HG02642 (cell line): ENCODE measurements around the gene TWSG1.
"Not testable (repeated sequence)": the region's sequence is repeated elsewhere in the genome, so short reads cannot be mapped to it uniquely, and the experiment has no call there.

Source experiments
- ATAC-seq: cut with Tn5 transposase; IDR thresholded peaks from one replicate; pipeline ENCODE4 v1.9.1; 2021; ENCODE audit warnings: mild to moderate bottlenecking; ENCODE audit not compliant: unreplicated experiment, poor library complexity

The TWSG1 gene

DNA sequence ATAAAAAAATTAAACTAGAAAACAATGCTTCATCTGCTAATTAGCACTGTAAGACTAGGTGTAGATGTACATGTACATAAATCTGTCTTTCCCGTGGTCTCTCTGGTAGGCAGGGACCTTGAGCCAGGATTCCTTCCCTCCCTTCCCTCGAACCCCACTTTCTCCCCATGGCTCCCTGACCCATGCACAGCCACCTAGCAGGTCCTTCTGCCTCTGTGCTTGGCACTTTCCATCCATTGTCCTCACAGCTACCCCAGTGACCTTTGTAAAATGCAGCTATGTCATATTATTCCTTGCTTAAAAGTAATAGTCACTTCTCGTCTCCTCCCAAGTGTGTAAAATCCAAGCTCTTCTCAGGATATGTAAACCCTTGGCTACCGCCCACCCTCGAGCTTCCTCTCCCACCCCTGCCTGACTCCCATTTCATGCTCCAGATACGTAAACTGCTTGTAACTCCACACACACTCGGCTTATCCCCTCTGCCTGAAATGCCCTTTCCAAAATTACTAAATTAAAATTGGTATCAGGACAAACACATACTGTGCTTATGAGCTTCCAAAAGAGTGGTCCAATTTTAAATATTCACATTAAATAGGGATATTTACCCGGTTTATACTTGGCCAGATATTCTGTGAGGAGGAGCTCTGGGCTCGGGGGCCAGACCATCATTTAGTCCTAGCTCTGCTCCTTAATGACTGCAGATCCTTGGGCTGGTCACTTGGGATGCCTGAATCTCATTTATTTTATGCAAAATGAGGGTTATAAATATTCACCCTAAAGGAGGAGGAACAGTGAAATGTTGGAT lies 86.7 kb downstream of the TWSG1 start:
- no peak for ATAC-seq

DNA sequence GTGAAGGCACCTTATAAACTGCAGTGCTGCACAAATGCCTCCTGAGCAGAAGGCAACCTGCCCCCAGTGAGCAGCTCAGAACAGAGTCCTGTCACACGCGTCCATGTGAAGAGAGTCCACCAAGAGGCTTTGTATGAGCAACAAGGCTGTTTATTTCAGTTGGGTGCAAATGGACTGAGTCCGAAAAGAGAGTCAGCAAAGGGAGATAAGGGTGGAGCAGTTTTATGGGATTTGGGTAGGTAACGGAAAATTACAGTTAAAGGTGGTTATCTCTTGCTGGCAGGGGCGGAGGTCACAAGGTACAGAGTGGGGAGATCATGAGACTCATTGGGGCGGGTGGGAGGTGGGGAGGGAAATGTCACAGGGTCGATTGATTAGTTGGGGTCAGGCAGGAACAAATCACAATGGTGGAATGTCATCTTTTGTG lies 87.3 kb downstream of the TWSG1 start:
- ATAC-seq, result no peak

DNA sequence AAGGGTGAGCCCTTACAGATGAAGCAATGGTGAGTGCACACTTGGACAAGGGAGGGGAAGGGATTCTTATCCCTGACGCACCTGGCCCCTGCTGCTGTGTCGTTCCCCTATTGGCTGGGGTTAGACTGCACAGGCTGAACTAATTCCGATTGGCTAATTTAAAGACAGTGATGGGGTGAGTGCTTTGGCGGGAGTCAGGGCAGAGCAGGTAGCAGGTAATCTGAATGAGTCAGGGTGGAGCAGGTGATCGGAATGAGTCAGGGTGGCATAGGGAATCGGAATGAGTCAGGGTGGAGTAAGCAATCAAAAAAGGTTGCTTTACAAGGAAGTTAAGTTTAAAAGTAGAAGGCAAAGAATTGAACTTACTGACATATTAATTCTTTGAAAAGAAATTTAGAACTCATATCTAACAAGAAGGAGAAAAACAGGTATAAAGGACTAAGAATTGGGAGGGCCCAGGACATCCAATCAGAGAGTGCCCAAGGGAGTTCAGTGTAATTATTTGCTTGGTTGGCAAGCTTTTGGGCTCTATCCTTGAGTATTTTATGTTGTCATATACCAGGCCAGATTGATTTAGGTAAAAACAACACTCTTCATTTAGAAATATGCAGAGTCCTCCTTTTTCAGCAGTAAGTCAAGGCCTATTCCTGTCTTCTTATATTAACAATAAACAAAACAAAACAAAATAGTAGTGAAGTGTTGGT lies 88.4 kb downstream of the TWSG1 start:
- ATAC-seq, result no peak

DNA sequence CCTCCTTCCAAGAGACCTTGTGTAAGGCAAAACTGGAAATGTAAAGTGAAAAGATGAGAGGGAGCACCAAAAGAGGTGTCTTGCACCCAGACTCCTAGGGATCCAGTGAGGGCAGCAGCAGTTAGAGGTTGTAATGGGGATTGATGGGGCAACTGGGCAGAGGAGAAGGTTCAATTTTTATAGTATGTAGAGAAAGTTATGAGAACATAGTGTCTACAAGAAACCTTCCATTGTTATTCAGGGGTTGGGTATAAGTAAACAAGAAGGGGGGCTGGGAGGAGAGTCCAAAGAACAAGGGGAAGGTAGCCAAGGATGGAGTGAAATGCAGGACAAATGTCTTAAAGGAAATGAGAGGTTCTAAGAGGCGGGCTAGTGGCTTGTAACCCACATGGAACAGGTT lies 89.1 kb downstream of the TWSG1 start:
- not testable (repeated sequence) for ATAC-seq

GRCh38 chr18:9424235-9424634 lies 89.7 kb downstream of the TWSG1 start:
- not testable (repeated sequence) for ATAC-seq

GRCh38 chr18:9426753-9427152 lies 92.2 kb downstream of the TWSG1 start:
- ATAC-seq, result no peak

GRCh38 chr18:9428301-9428706 lies 93.7 kb downstream of the TWSG1 start:
- no peak for ATAC-seq

GRCh38 chr18:9428862-9429661 lies 94.5 kb downstream of the TWSG1 start:
- no peak for ATAC-seq

DNA sequence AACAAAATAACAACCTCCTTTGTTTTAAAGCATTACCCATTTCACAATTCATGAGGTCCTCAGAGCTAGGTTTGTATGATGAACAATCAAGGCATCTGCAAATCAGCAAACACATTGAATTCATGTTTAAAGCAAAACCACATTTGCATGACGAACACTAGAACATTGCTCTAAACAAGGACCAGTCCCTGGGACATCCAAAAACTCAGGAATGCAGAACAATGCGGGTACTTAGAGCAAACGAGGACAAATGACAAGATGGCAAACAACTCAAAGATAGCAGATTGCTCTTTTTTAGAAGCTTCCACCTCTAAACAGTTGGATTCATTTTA lies 95.1 kb downstream of the TWSG1 start:
- no peak for ATAC-seq

DNA sequence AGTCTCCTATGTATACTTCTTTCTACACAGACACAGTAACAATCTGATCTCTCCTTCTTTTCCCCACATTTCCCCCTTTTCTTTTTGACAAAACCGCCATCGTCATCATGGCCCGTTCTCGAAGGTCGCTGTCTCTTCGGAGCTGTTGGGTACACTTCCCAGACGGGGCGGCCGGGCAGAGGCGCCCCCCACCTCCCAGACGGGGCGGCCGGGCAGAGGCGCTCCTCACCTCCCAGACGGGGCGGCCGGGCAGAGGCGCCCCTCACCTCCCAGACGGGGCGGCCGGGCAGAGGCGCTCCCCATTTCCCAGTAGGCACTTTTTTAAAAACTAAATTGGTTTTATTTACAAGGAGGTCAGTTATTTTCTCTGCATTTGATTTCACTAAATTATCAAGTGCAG lies 95.7 kb downstream of the TWSG1 start:
- ATAC-seq, result not testable (repeated sequence)

- no peak for ATAC-seq
Observed at GRCh38 chr18:9431296-9431695, 96.7 kb downstream of the TWSG1 start.

DNA sequence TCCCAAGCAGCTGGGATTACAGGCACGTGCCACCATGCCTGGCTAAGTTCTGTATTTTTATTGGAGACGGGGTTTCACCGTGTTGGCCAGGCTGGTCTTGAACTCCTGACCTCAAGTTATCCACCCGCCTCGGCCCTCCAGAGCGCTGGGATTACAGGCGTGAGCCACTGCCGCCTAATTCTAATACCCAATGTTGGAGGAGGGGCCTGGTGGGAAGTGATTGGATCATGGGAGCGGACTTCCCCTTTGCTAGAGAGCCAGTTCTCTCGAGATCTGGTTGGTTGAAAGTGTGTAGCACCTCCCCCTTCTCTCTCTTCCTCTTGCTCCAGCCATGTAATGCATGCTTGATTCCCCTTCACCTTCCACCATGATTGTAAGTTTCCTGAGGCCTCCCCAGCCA lies 98.5 kb downstream of the TWSG1 start:
- ATAC-seq, result not testable (repeated sequence)

DNA sequence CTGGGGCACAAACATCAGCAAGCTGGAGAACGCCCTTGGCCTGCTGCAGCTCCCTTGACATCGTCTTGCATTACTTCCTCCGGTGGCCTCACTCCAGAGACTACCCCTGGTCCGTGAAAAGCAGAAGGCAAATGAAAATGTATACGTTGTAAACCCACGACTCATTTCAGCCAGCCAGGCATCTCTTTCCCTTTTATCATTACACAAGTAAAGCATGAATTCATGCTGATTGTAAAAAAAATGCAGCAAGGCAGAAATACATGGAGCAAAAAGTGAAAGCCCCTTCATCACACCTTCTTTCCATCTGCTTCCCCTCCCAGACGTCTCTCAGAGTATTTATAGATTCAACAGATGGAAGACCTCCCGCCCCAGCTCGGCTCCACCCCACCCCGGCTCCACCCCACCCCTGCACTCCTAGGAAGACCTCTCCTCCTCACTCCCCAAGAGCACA lies 99.1 kb downstream of the TWSG1 start:
- ATAC-seq, result peak; percentile 5

DNA sequence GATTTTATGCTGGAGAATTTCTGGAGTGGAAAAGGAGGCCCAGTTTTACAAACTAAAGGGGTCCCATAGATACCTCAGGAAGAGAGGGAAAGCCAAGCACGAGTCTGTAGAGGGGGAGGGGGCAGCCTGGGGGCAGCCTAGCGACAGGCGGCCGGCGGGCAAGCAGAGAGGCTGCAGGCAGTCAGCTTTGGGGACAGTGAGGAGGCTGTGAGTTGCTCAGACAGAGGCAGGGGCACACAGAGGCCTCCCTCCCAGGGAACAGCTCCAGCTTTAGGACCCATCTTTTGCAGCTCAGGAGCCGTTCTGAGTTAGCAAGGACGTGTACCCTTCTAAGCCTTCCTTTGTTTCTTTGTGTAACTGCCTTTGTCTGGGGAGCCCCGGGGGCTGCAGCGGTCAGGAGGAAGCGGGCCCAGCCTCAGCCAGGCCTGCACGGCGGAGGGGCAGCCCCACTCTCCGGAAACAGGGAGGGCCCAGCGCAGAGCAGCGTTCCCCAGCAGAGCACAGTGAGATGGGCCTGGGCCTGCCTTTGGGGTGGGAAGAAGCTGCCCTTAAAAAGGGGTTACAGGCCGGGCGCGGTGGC lies 99.6 kb downstream of the TWSG1 start:
- ATAC-seq, result peak; percentile 58

- ATAC-seq, result no peak
Observed at GRCh38 chr18:9435041-9435440, 100.5 kb downstream of the TWSG1 start.

- ATAC-seq, result no peak
Observed at GRCh38 chr18:9436206-9436929, 101.8 kb downstream of the TWSG1 start.

DNA sequence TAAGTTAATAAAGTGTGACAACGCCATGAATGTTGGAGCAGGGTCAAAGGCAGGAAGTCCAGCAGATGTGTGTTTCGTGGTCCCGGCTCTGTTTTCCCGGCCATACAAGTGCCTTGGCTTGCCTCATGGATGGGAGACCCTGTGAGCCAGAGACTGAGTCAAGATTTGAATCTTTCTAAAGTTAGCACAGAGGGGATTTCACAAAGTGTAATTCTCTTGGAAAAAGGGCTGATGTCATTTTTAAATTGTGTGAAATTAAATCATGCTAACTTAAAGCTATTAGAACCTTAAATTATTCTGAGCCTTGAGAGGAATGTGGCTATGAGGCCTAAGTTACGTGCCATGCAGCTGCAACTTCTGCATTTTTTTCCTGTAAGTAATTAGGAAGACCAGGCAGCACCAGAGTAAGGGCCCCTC lies 102.5 kb downstream of the TWSG1 start:
- ATAC-seq, result no peak

DNA sequence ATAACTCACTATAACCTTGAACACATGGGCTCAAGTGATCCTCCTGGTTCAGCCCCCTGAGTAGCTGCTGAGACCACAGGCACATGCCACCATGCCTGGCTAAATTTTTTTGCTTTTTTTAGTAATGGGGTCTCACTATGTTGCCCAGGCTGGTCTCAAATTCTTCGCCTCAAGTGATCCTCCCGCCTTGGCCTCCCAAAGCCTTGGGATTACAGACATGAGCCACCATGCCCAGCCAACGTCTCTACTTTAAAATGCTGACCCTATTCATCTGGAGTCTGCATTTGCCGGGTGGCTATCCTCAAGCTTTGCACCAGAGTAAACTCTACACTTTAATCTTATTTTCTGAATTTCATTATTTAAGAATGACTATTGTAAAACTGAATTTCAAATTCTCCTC lies 103.1 kb downstream of the TWSG1 start:
- no peak for ATAC-seq

GRCh38 chr18:9441061-9441460 lies 106.5 kb downstream of the TWSG1 start:
- no peak for ATAC-seq

DNA sequence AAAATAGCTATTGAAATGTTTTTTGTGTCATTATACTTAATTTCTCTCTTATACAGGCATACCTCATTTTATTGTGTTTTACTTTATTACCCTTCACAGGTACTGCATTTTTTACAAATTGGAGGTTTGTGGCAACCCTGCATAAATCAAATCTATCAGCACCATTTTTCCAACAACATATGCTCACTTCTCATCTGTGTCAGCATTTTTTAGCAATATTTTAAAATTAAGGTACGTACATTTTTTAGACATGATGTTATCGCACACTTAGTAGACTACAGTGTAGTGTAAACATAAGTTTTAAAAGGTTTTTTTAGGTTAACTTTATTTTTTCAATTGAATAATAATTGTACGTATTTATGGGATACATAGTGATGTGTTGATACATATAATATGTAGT lies 110.0 kb downstream of the TWSG1 start:
- ATAC-seq, result no peak
